Stimulated activated CD4-positive, alpha-beta T cell treated with anti-CD3 and anti-CD28 coated beads, Interleukin-2, amount 100 ng/mL, for 4 hours (primary cell): ENCODE results near the gene DSPP.

ENCODE experiments used
- DNase-seq: peaks from one replicate; pipeline ENCODE4 v3.0.0-alpha.2; 2020; ENCODE audit warnings: low read depth

DSPP gene

DNA sequence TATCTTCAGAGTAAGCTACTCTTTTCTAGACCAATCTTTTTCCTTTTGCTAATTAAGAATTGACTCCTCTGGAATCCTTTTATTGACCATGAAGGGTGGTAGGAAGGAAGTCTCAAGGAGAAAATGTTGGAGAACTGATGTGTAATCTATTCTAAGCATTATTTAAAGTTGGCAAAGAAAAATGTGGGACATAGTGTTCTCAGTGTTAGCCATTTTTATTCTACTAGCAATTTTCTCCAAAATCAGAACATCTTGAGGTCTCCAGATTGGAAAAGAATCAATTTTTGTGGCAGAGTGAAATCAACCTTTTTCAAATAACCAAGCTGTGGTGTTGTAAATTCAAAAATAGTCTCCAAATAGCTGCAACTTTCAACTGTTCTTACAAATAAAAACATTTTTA lies 23.3 kb downstream of the DSPP start:
- DNase-seq = no peak

DNA sequence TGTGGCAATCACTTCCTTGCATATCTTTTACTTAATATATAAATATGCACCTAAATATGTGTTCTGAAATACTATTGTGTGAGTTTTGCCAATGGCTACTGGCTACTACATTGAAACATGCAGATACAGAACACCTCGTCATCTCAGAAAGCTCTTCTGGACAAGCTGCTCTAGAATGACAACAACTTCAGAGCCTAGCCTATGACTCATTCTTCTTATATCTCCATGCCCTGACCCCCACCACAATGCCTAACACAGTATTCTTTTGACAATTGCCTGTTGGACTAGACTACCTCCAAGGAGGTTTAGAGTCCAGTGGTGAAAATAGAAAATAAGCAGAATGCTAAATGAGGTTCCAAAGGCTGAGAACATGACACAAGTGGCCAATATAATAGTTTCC lies 24.1 kb downstream of the DSPP start:
- DNase-seq = no peak

DNA sequence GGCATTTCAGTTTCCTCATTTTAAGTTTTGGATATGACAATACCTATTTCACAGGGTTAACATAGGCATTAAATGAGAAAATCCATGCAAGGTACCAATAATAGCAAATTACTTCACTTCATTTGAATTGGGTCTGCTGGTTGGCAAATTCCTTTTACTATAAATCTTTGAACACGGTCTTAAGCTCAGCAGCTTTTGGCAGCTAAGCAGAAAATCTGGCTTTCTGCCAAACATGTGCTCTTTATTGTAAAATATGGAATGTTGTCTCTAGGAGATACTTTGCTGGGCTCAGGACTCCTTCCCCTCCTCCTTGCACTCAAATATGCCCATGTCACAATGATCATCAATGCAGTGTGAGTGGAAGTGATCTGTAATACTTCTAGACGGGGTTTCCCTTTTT lies 24.9 kb downstream of the DSPP start:
- DNase-seq = no peak

- no peak for DNase-seq
Measured at GRCh38 chr4:87644286-87644685, 36.0 kb downstream of the DSPP start.

DNA sequence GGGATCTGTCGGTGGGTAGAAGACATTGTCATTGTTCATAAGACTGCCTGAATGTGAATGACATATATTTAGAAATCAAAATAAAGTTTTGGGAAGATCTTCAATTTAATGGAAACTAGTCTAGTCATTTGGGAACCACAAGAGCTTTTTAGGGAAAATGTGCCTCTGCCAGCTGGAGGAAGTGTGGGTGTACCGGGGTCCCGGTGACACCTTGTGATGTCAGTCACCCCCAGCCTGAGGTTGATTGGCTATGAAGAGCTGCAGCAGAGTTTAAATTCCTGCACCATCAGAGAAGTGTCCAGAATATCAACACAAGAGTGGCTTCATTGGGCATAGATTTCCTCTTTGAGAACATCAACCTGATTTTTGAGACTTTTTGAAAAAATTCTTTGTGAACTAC lies 41.7 kb downstream of the DSPP start, which contains the start of gene DMP1:
Gene DMP1, plus strand, starts transcription at position 301 of the 400 bp plus-strand sequence. CDS start 6,213 bp downstream, outside the sequence.
- DNase-seq = no peak

GRCh38 chr4:87650938-87651337 lies 42.6 kb downstream of the DSPP start:
- no peak for DNase-seq

DNA sequence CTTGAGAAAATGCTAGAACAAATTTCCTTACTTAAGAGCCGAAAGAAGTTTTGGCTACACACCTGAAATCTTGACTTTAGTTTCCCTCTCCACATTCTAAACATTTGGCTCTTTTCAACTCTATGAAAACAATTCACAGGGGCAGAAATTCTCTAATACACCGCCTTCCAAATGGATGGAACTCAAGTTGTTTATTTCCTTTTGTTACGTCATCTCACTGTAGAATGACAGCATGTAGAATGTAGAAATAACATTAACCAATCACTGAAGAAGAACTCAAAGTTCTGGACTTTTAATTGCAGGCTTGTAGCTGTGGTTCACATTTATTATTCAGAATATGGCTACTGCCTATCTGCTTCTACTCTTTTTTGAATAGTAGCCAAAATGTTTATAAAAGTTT lies 43.6 kb downstream of the DSPP start:
- no peak for DNase-seq

GRCh38 chr4:87654487-87655044 lies 46.2 kb downstream of the DSPP start:
- no peak for DNase-seq

DNA sequence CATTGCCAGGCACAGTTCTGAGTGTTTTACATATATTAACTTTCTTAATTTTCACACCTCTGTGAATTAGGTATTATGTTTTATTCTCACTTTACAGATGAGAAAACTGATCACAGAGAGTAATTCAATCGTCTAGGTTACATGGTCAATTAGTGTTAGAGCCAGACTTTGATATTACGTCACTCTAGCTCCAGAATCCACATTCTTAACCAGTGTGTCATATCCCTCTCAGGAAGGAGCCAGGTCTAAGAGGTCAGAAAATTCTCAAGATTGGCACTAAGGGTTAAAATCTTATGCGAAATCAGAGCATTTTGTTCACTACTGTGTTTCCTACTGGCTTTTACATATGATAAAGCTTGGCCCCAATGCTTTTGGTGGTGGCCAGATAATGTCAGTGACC lies 49.2 kb downstream of the DSPP start:
- no peak for DNase-seq

GRCh38 chr4:87659247-87659931 lies 51.1 kb downstream of the DSPP start:
- no peak for DNase-seq

DNA sequence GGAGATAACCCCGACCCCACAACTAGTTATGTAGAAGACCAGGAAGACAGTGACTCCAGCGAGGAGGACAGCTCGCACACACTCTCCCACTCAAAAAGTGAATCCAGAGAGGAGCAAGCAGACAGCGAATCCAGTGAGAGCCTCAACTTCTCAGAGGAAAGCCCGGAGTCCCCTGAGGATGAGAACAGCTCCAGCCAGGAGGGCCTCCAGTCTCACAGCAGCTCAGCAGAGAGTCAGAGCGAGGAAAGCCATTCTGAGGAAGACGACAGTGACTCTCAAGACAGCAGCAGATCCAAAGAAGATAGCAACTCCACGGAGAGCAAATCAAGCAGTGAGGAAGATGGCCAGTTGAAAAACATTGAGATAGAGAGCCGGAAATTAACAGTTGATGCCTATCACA lies 54.5 kb downstream of the DSPP start:
- DNase-seq = no peak
